CD14-positive monocyte (primary cell): ENCODE results near the gene MT4. TPM values are rescaled to one million over a fixed set of nuclear protein-coding genes. Genes with fewer than 3 reads are reported as not detected.
"Not testable (repeated sequence)": the region's sequence is repeated elsewhere in the genome, so short reads cannot be mapped to it uniquely, and the experiment has no call there.

Experiments used
- DNase-seq, 3 donors: peaks; one replicate each; pipeline ENCODE4 v3.0.0-alpha.2; 2011 to 2022
- H2AFZ ChIP-seq: 2 replicates; pipeline ENCODE4 v1.6.0; 2012; ENCODE audit warnings: mild to moderate bottlenecking, low read depth, low read length, inconsistent platforms; ENCODE audit not compliant: insufficient read depth, poor library complexity, severe bottlenecking
- H3K27ac ChIP-seq, 2 donors: 1 replicate in 1 of 2; 2 replicates in 1 of 2; pipeline ENCODE4 v1.5.1; 2012 to 2013; ENCODE audit warnings: low read length in 2 of 2, control low read depth in 1 of 2, inconsistent platforms in 1 of 2, low read depth in 1 of 2, mild to moderate bottlenecking in 1 of 2
- H3K27me3 ChIP-seq, 2 donors: one replicate each; pipeline versions ENCODE4 v1.6.0 to v1.6.1; 2011 to 2013; ENCODE audit warnings: low read length in 2 of 2; ENCODE audit not compliant: control insufficient read depth in 2 of 2, insufficient read depth in 2 of 2
- H3K36me3 ChIP-seq, 2 donors: replicated peaks in 1 of 2; 1 replicate in 1 of 2; 2 replicates in 1 of 2; pipeline versions ENCODE4 v1.5.1 to v1.6.1; 2012 to 2013; ENCODE audit warnings: low read length in 2 of 2, control low read depth in 1 of 2, inconsistent platforms in 1 of 2, mild to moderate bottlenecking in 1 of 2; ENCODE audit not compliant: insufficient read depth in 2 of 2, control insufficient read depth in 1 of 2
- H3K4me1 ChIP-seq, 2 donors: 1 replicate in 1 of 2; 2 replicates in 1 of 2; pipeline versions ENCODE4 v1.5.1 to v1.6.1; 2012 to 2013; ENCODE audit warnings: low read length in 2 of 2, control low read depth in 1 of 2, inconsistent platforms in 1 of 2, mild to moderate bottlenecking in 1 of 2, moderate library complexity in 1 of 2; ENCODE audit not compliant: insufficient read depth in 2 of 2, control insufficient read depth in 1 of 2
- H3K4me2 ChIP-seq: replicated peaks from 2 replicates; pipeline ENCODE3; 2012; ENCODE audit warnings: low read length, moderate library complexity, mild to moderate bottlenecking; ENCODE audit not compliant: poor library complexity, severe bottlenecking; ENCODE audit errors: extremely low read depth
- H3K4me3 ChIP-seq, 3 experiments: fragments of 200-600 bp in 1 of 3; sonication (generic) in 1 of 3; replicated peaks in 1 of 3; 1 replicate in 2 of 3; 2 replicates in 1 of 3; pipeline ENCODE4 v1.5.1; 2011 to 2013; ENCODE audit warnings: low read length in 3 of 3, mild to moderate bottlenecking in 3 of 3, control low read depth in 2 of 3, low read depth in 2 of 3, inconsistent platforms in 1 of 3, moderate library complexity in 1 of 3
- H3K79me2 ChIP-seq: 2 replicates; pipeline ENCODE4 v1.6.0; 2012; ENCODE audit warnings: mild to moderate bottlenecking, control low read depth, inconsistent platforms, low read length, moderate library complexity; ENCODE audit not compliant: insufficient read depth
- H3K9ac ChIP-seq: 2 replicates; pipeline ENCODE4 v1.6.0; 2017; ENCODE audit warnings: low read length, mild to moderate bottlenecking; ENCODE audit not compliant: insufficient read depth, poor library complexity, severe bottlenecking
- H3K9me3 ChIP-seq, 2 donors: replicated peaks in 1 of 2; 1 replicate in 1 of 2; 2 replicates in 1 of 2; pipeline versions ENCODE4 v1.5.1 to v1.6.1; 2012 to 2013; ENCODE audit warnings: low read length in 2 of 2, control low read depth in 1 of 2; ENCODE audit not compliant: control insufficient read depth in 1 of 2, insufficient read depth in 1 of 2
- H4K20me1 ChIP-seq: 2 replicates; pipeline ENCODE4 v1.6.0; 2012; ENCODE audit warnings: mild to moderate bottlenecking, low read length, control low read depth, moderate library complexity; ENCODE audit not compliant: insufficient read depth
- H3K27ac Mint-ChIP-seq, 7 donors: one replicate each; pipeline ENCODE4 v1.8.0; 2020; ENCODE audit warnings: mild to moderate bottlenecking in 7 of 7, mixed read lengths in 7 of 7, moderate library complexity in 6 of 7, inconsistent platforms in 2 of 7
- H3K27me3 Mint-ChIP-seq, 3 donors: one replicate each; pipeline ENCODE4 v1.8.0; 2021 to 2022; ENCODE audit warnings: low read depth in 3 of 3, mild to moderate bottlenecking in 3 of 3, mixed read lengths in 3 of 3, moderate library complexity in 3 of 3, inconsistent platforms in 1 of 3
- H3K36me3 Mint-ChIP-seq, 2 donors: one replicate each; pipeline ENCODE4 v1.8.0; 2020; ENCODE audit warnings: mixed read lengths in 2 of 2, inconsistent platforms in 1 of 2, mild to moderate bottlenecking in 1 of 2
- H3K4me1 Mint-ChIP-seq: one replicate; pipeline ENCODE4 v1.8.0; 2020; ENCODE audit warnings: mild to moderate bottlenecking, mixed read lengths
- H3K4me3 Mint-ChIP-seq, 2 donors: one replicate each; pipeline ENCODE4 v1.8.0; 2020; ENCODE audit warnings: mild to moderate bottlenecking in 2 of 2, mixed read lengths in 2 of 2, moderate library complexity in 1 of 2
- H3K9me3 Mint-ChIP-seq, 7 donors: one replicate each; pipeline ENCODE4 v1.8.0; 2020 to 2022; ENCODE audit warnings: mixed read lengths in 7 of 7, mild to moderate bottlenecking in 6 of 7, moderate library complexity in 6 of 7, inconsistent platforms in 2 of 7
- WGBS: methylation state at CpG from one replicate; pipeline ENCODE4 v1.1.5; 2013; ENCODE audit warnings: missing lambda C conversion rate; ENCODE audit not compliant: insufficient coverage; 5-methylcytosine and 5-hydroxymethylcytosine counted together
- intact Hi-C, 2 donors: fragments of 100-400 bp; cut with micrococcal nuclease; formaldehyde crosslinking; loops; one replicate each; pipeline versions ENCODE4 v1.15.0 to v1.15.1; 2023
- polyA plus RNA-seq, 3 donors: library from polyadenylated mRNA; depleted of rRNA in 1 of 3; unstranded in 2 of 3; stranded (reverse) in 1 of 3; fragments of 300-500 nt in 2 of 3; fragments of >200 nt in 1 of 3; fragmentation: Illumina TruSeq in 2 of 3; gene quantifications; 1 replicate in 2 of 3; 2 replicates in 1 of 3; pipeline ENCODE4 v1.2.3, GENCODE V29; 2012 to 2021
- TF ChIP-seq, protein P1 (sequence below): fragments of 200-600 bp; IDR thresholded peaks from one replicate; pipeline ENCODE4 v1.8.0; 2022; ENCODE audit warnings: antibody characterized with exemption, mild to moderate bottlenecking

Gene MT4
- polyA plus RNA-seq, 3 donors: not detected

- H3K4me2 ChIP-seq: no peak overlapping the region
- no peaks in the 10 kb centered on the region for H3K4me1 ChIP-seq
- H3K4me1 Mint-ChIP-seq: no peaks in the 10 kb centered on the region
- WGBS: 94% methylated on average over 3 of the region's 6 CpGs
- no peaks in the 10 kb centered on the region for H3K36me3 ChIP-seq
- H3K27me3 ChIP-seq: peaks cover 0 to 2% of the 10 kb centered on the region in 2 donors
- H3K9ac ChIP-seq: no peak overlapping the region
- no peak overlapping the region for H2AFZ ChIP-seq
- TF ChIP-seq, protein P1, sequence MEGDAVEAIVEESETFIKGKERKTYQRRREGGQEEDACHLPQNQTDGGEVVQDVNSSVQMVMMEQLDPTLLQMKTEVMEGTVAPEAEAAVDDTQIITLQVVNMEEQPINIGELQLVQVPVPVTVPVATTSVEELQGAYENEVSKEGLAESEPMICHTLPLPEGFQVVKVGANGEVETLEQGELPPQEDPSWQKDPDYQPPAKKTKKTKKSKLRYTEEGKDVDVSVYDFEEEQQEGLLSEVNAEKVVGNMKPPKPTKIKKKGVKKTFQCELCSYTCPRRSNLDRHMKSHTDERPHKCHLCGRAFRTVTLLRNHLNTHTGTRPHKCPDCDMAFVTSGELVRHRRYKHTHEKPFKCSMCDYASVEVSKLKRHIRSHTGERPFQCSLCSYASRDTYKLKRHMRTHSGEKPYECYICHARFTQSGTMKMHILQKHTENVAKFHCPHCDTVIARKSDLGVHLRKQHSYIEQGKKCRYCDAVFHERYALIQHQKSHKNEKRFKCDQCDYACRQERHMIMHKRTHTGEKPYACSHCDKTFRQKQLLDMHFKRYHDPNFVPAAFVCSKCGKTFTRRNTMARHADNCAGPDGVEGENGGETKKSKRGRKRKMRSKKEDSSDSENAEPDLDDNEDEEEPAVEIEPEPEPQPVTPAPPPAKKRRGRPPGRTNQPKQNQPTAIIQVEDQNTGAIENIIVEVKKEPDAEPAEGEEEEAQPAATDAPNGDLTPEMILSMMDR: no peak
- H3K36me3 Mint-ChIP-seq: no peaks in the 10 kb centered on the region
- peaks cover 0 to 2% (median 0%) of the 10 kb centered on the region in 7 donors for H3K9me3 Mint-ChIP-seq
- no peaks in the 10 kb centered on the region for H4K20me1 ChIP-seq
- H3K9me3 ChIP-seq: no peaks in the 10 kb centered on the region
- peaks cover 14 to 29% (median 15%) of the 10 kb centered on the region in 3 donors for H3K27me3 Mint-ChIP-seq
- no peak for DNase-seq
- no peak overlapping the region for H3K27ac ChIP-seq
- no peak overlapping the region for H3K4me3 ChIP-seq
- no peaks in the 10 kb centered on the region for H3K79me2 ChIP-seq
- intact Hi-C loops: no loop called here
- no peak overlapping the region for H3K4me3 Mint-ChIP-seq
- no peak overlapping the region for H3K27ac Mint-ChIP-seq
Measured at GRCh38 chr16:56580391-56581048, 15.6 kb downstream of the MT4 start.

- H3K36me3 Mint-ChIP-seq, H3K4me2 ChIP-seq, H3K9ac ChIP-seq, H3K4me3 Mint-ChIP-seq, H3K9me3 ChIP-seq, H3K27ac Mint-ChIP-seq, DNase-seq, H3K4me3 ChIP-seq, intact Hi-C loops, H3K4me1 Mint-ChIP-seq, H3K4me1 ChIP-seq, H3K9me3 Mint-ChIP-seq, H2AFZ ChIP-seq, H3K36me3 ChIP-seq, H3K27ac ChIP-seq, H3K79me2 ChIP-seq, H4K20me1 ChIP-seq: not testable (repeated sequence)
- peaks cover 18 to 43% (median 23%) of the 10 kb centered on the region in 3 donors for H3K27me3 Mint-ChIP-seq
- peaks cover 3 to 17% of the 10 kb centered on the region in 2 donors for H3K27me3 ChIP-seq
- WGBS: no CpG with 5 or more reads among the region's 2 CpGs
Measured at GRCh38 chr16:56582911-56583310, 18.0 kb downstream of the MT4 start.
